ENCODE measurements around the gene THBD. TPM values are rescaled to one million over a fixed set of nuclear protein-coding genes. Genes with fewer than 3 reads are reported as not detected.
A peak's percentile ranks its signal among the peaks of the same experiment; 100 is the strongest.

Gene THBD
- polyA plus RNA-seq, 3 donors: 7.4 to 194 (median 30.2) TPM

DNA sequence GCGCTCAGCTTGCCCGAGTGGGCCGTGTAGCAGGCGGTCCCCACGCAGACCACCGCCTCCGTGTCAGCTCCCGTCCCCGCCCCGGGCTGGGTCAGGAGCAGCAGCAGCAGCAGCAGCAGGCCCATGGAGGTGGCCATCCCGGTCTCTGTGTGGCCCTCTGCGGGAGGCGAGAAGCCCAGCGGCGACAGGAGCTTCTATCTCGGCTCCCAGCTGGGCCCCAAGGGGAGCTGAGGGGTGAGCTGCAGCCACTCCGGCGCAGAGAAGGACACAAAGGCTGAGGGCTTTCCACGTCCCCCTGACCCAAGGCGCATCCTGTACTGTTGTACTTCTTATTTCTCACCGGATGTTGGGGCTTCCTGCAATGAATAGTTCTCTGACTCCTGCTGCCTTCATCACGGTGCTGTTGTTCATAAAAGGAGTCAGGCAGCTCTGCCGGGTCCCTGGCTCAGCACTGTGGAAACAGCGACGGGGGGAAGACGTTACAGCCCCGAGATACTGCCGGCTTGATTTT is 36.6 kb upstream of the THBD start, which contains the start of gene CD93:
TSS of gene CD93 (minus strand) at position 269 of the 511 bp plus-strand sequence. CDS start at position 137, 132 bp downstream.
- H3K36me3 ChIP-seq (replicated peaks in 1 of 2; ENCODE audit: control insufficient read depth in 1 of 2, insufficient read depth in 2 of 2, low read length in 2 of 2): peaks cover under 1 to 18% of the 10 kb centered on the region in 2 donors
- no peaks in the 10 kb centered on the region for H3K9me3 Mint-ChIP-seq
- peaks cover 57% of the 10 kb centered on the region for H3K79me2 ChIP-seq (ENCODE audit: insufficient read depth, low read length)
- H3K27ac ChIP-seq (ENCODE audit: low read depth in 1 of 2, low read length in 2 of 2): peak within 1 kb of the TSS; percentile 96 to 97
- H3K27me3 Mint-ChIP-seq (ENCODE audit: low read depth in 3 of 3): peaks cover 0 to 7% (median 0%) of the 10 kb centered on the region in 3 donors
- peak; percentile 85 to 94 (median 86) for DNase-seq
- peaks cover 65 to 84% of the 10 kb centered on the region in 2 donors for H3K4me1 ChIP-seq (ENCODE audit: control insufficient read depth in 1 of 2, insufficient read depth in 2 of 2, low read length in 2 of 2)
- intact Hi-C loops (cut with micrococcal nuclease): loop anchor here (5.0 to 10.0 kb wide), 5 partner anchors 34 to 149 kb away; no protein-coding TSS in a partner anchor
- peak within 1 kb of the TSS; percentile 97 to 100 (median 98) for H3K27ac Mint-ChIP-seq
- H3K27me3 ChIP-seq (ENCODE audit: control insufficient read depth in 2 of 2, insufficient read depth in 2 of 2, low read length in 2 of 2): no peaks in the 10 kb centered on the region
- H3K9me3 ChIP-seq (replicated peaks in 1 of 2; ENCODE audit: control insufficient read depth in 1 of 2, insufficient read depth in 1 of 2, low read length in 2 of 2): no peaks in the 10 kb centered on the region
- H4K20me1 ChIP-seq (ENCODE audit: insufficient read depth, low read length): peaks cover 28% of the 10 kb centered on the region
- H3K9ac ChIP-seq (ENCODE audit: insufficient read depth, low read length, poor library complexity, severe bottlenecking): peak within 1 kb of the TSS; percentile 94
- peak within 1 kb of the TSS; percentile 31 to 88 (median 64) for H3K4me3 ChIP-seq (replicated peaks in 1 of 3; ENCODE audit: low read depth in 2 of 3, low read length in 3 of 3)
- H3K4me2 ChIP-seq (replicated peaks; ENCODE audit: extremely low read depth, low read length, poor library complexity, severe bottlenecking): peak within 1 kb of the TSS; percentile 95
- H3K4me1 Mint-ChIP-seq: peaks cover 64% of the 10 kb centered on the region
- peaks cover 36% of the 10 kb centered on the region in 2 donors for H3K36me3 Mint-ChIP-seq
- peak within 1 kb of the TSS; percentile 94 to 97 for H3K4me3 Mint-ChIP-seq
- 11% methylated on average over 27 of the region's 28 CpGs for WGBS (ENCODE audit: insufficient coverage)
- TF ChIP-seq, protein P1, sequence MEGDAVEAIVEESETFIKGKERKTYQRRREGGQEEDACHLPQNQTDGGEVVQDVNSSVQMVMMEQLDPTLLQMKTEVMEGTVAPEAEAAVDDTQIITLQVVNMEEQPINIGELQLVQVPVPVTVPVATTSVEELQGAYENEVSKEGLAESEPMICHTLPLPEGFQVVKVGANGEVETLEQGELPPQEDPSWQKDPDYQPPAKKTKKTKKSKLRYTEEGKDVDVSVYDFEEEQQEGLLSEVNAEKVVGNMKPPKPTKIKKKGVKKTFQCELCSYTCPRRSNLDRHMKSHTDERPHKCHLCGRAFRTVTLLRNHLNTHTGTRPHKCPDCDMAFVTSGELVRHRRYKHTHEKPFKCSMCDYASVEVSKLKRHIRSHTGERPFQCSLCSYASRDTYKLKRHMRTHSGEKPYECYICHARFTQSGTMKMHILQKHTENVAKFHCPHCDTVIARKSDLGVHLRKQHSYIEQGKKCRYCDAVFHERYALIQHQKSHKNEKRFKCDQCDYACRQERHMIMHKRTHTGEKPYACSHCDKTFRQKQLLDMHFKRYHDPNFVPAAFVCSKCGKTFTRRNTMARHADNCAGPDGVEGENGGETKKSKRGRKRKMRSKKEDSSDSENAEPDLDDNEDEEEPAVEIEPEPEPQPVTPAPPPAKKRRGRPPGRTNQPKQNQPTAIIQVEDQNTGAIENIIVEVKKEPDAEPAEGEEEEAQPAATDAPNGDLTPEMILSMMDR (IDR thresholded peaks at IDR 0.05): no peak
- no peak within 1 kb of the TSS for H2AFZ ChIP-seq (ENCODE audit: insufficient read depth, low read depth, low read length, poor library complexity, severe bottlenecking)

GRCh38 chr20:23085436-23086055 is 36.1 kb upstream of the THBD start:
- Histone ChIP-seq H3K27me3 (ENCODE audit: control insufficient read depth in 2 of 2, insufficient read depth in 2 of 2, low read length in 2 of 2) (no peaks in the 10 kb centered on the region), H4K20me1 (ENCODE audit: insufficient read depth, low read length) (peaks cover 33% of the 10 kb centered on the region), H3K4me2 (replicated peaks; ENCODE audit: extremely low read depth, low read length, poor library complexity, severe bottlenecking) (peak overlapping the region; percentile 95), H2AFZ (ENCODE audit: insufficient read depth, low read depth, low read length, poor library complexity, severe bottlenecking) (no peak overlapping the region), H3K79me2 (ENCODE audit: insufficient read depth, low read length) (peaks cover 63% of the 10 kb centered on the region), H3K4me3 (replicated peaks in 1 of 3; ENCODE audit: low read depth in 2 of 3, low read length in 3 of 3) (peak overlapping the region; percentile 31 to 88 (median 64)), H3K36me3 (replicated peaks in 1 of 2; ENCODE audit: control insufficient read depth in 1 of 2, insufficient read depth in 2 of 2, low read length in 2 of 2) (peaks cover 7 to 23% of the 10 kb centered on the region in 2 donors), H3K9ac (ENCODE audit: insufficient read depth, low read length, poor library complexity, severe bottlenecking) (peak overlapping the region; percentile 94), H3K9me3 (replicated peaks in 1 of 2; ENCODE audit: control insufficient read depth in 1 of 2, insufficient read depth in 1 of 2, low read length in 2 of 2) (no peaks in the 10 kb centered on the region), H3K27ac (ENCODE audit: low read depth in 1 of 2, low read length in 2 of 2) (peak overlapping the region; percentile 96 to 97), H3K4me1 (ENCODE audit: control insufficient read depth in 1 of 2, insufficient read depth in 2 of 2, low read length in 2 of 2) (peaks cover 70 to 84% of the 10 kb centered on the region in 2 donors)
- TF ChIP-seq, protein P1 (IDR thresholded peaks at IDR 0.05): no peak
- peaks cover 67% of the 10 kb centered on the region for H3K4me1 Mint-ChIP-seq
- peak overlapping the region; percentile 97 to 100 (median 98) for H3K27ac Mint-ChIP-seq
- peak overlapping the region; percentile 94 to 97 for H3K4me3 Mint-ChIP-seq
- peaks cover 0 to 7% (median 0%) of the 10 kb centered on the region in 3 donors for H3K27me3 Mint-ChIP-seq (ENCODE audit: low read depth in 3 of 3)
- peak in 2 of 3 donors; percentile 41 to 50 for DNase-seq
- intact Hi-C loops (cut with micrococcal nuclease): loop anchor here (5.0 to 10.0 kb wide), 5 partner anchors 33 to 149 kb away; no protein-coding TSS in a partner anchor
- 33% methylated on average over 14 of the region's 23 CpGs for WGBS (ENCODE audit: insufficient coverage)
- peaks cover 42% of the 10 kb centered on the region in 2 donors for H3K36me3 Mint-ChIP-seq
- no peaks in the 10 kb centered on the region for H3K9me3 Mint-ChIP-seq

Data from CD14-positive monocyte (primary cell).